Kidney (tissue), 14 donors: Measurements from ENCODE around the gene RRM2. TPM values are rescaled to one million over a fixed set of nuclear protein-coding genes. Genes with fewer than 3 reads are reported as not detected.
A peak's percentile ranks its signal among the peaks of the same experiment; 100 is the strongest.

Experiments
- DNase-seq, 5 donors: peaks; one replicate each; pipeline ENCODE4 v3.0.0-alpha.2; 2013 to 2020
- FAIRE-seq: peaks from 2 replicates; lab custom pipeline; 2012; peaks lifted over from hg19 to GRCh38; lab: Jason Lieb, UNC
- H3K27ac ChIP-seq, 2 donors: one replicate each; pipeline ENCODE4 v1.7.0; 2013; ENCODE audit warnings: low read depth in 2 of 2, low read length in 2 of 2, inconsistent platforms in 1 of 2
- H3K27me3 ChIP-seq: one replicate; pipeline ENCODE4 v1.7.1; 2013; ENCODE audit warnings: low read length, inconsistent platforms; ENCODE audit not compliant: control insufficient read depth, insufficient read depth
- H3K36me3 ChIP-seq, 3 donors: one replicate each; pipeline versions ENCODE4 v1.7.0 to v1.7.1; 2013; ENCODE audit warnings: low read length in 3 of 3, control low read depth in 1 of 3, inconsistent platforms in 1 of 3; ENCODE audit not compliant: insufficient read depth in 3 of 3, control insufficient read depth in 2 of 3
- H3K4me1 ChIP-seq, 3 donors: one replicate each; pipeline versions ENCODE4 v1.7.0 to v1.7.1; 2013; ENCODE audit warnings: low read length in 3 of 3, inconsistent platforms in 1 of 3, low read depth in 1 of 3; ENCODE audit not compliant: control insufficient read depth in 2 of 3, insufficient read depth in 2 of 3
- H3K4me3 ChIP-seq, 3 donors: one replicate each; pipeline versions ENCODE4 v1.7.0 to v1.8.1; 2013; ENCODE audit warnings: low read length in 3 of 3, control low read depth in 1 of 3, inconsistent platforms in 1 of 3
- H3K9ac ChIP-seq, 3 donors: one replicate each; pipeline versions ENCODE4 v1.7.0 to v1.7.1; 2013; ENCODE audit warnings: low read length in 3 of 3, control low read depth in 1 of 3, inconsistent platforms in 1 of 3
- H3K9me3 ChIP-seq, 3 donors: one replicate each; pipeline versions ENCODE4 v1.7.0 to v1.7.1; 2013; ENCODE audit warnings: low read length in 3 of 3, control low read depth in 1 of 3, inconsistent platforms in 1 of 3; ENCODE audit not compliant: control insufficient read depth in 2 of 3, insufficient read depth in 1 of 3
- CTCF ChIP-seq: IDR thresholded peaks from 3 replicates; pipeline ENCODE4 v1.5.1; 2012; ENCODE audit warnings: mild to moderate bottlenecking, moderate library complexity, borderline replicate concordance; ENCODE audit not compliant: insufficient read depth; ENCODE audit errors: extremely low read depth
- intact Hi-C: fragments of 100-400 bp; cut with DNase I; formaldehyde crosslinking; loops from one replicate; pipeline ENCODE4 v1.11.1; 2022
- polyA plus RNA-seq: library from polyadenylated mRNA; stranded (reverse); fragments of 350-450 nt; fragmentation: Illumina TruSeq; extraction: RNeasy Lipid Tissue Mini Kit (QIAGEN cat#74804); gene quantifications from one replicate; pipeline ENCODE4 v1.2.3, GENCODE V29; 2014; ENCODE audit warnings: low read depth, low replicate concordance; ENCODE audit not compliant: insufficient read depth
- total RNA-seq: library from RNA; stranded (reverse); fragmentation: NEBNext Ultra II Directional; extraction: Animal tissue kit (Norgen Biotek cat#: 25700); gene quantifications from one replicate; pipeline ENCODE4 v1.2.1, GENCODE V29; 2021
- donor health status: control.
- donor health status: control.
- donor health status: control.
- donor health status: control.
- donor health status: control.
- donor health status: DM: yes; HTN: yes; CAD: no.
- donor health status: Normal renal cell carcinoma (clear cell type).

RRM2 gene
- total and polyA plus RNA-seq, 2 donors from 2014 or later = 3.6 to 5.5 TPM

- H3K27me3 ChIP-seq = peaks cover 6% of the 10 kb centered on the region
- peak; percentile 73 to 92 (median 87) for DNase-seq
- H3K9ac ChIP-seq = no peak overlapping the region
- H3K4me1 ChIP-seq = peaks cover 12 to 47% (median 28%) of the 10 kb centered on the region in 3 donors
- no peak for TF ChIP-seq CTCF
- no peaks in the 10 kb centered on the region for H3K9me3 ChIP-seq
- H3K4me3 ChIP-seq = peak overlapping the region in 1 of 3 donors; percentile 20
- H3K27ac ChIP-seq = peak overlapping the region; percentile 66 to 86
- intact Hi-C loops = no loop called here
- no peak for FAIRE-seq
- H3K36me3 ChIP-seq = no peaks in the 10 kb centered on the region
Measured at GRCh38 chr2:10085668-10086059, 36.9 kb upstream of the RRM2 start.

- Histone ChIP-seq H3K4me1 (peaks cover 12 to 47% (median 32%) of the 10 kb centered on the region in 3 donors), H3K36me3 (no peaks in the 10 kb centered on the region), H3K27ac (peak overlapping the region; percentile 65 to 86), H3K4me3 (no peak overlapping the region), H3K9me3 (no peaks in the 10 kb centered on the region), H3K27me3 (peaks cover 8% of the 10 kb centered on the region), H3K9ac (peak overlapping the region in 1 of 3 donors; percentile 0)
- intact Hi-C loops = no loop called here
- TF ChIP-seq CTCF = no peak
- FAIRE-seq = no peak
- DNase-seq = no peak
Measured at GRCh38 chr2:10086950-10087349, 35.6 kb upstream of the RRM2 start.

- peaks cover 8% of the 10 kb centered on the region for H3K27me3 ChIP-seq
- H3K4me3 ChIP-seq = no peak overlapping the region
- FAIRE-seq = no peak
- peak overlapping the region in 1 of 3 donors; percentile 0 for H3K9ac ChIP-seq
- H3K9me3 ChIP-seq = no peaks in the 10 kb centered on the region
- TF ChIP-seq CTCF = no peak
- intact Hi-C loops = no loop called here
- peaks cover 12 to 47% (median 32%) of the 10 kb centered on the region in 3 donors for H3K4me1 ChIP-seq
- no peak for DNase-seq
- H3K27ac ChIP-seq = peak overlapping the region; percentile 32 to 86
- no peaks in the 10 kb centered on the region for H3K36me3 ChIP-seq
Measured at GRCh38 chr2:10087360-10087759, 35.2 kb upstream of the RRM2 start.
